Neural crest cell (in vitro differentiated cells): ENCODE results near the gene TTLL10. TPM values are rescaled to one million over a fixed set of nuclear protein-coding genes. Genes with fewer than 3 reads are reported as not detected.

Experiments
- DNase-seq: peaks from one replicate; pipeline ENCODE4 v3.0.0; 2021; ENCODE audit warnings: low read depth, mixed read lengths, low spot score
- H3K27ac Mint-ChIP-seq: one replicate; pipeline ENCODE4 v1.8.0; 2021; ENCODE audit warnings: mild to moderate bottlenecking, mixed read lengths; ENCODE audit not compliant: unreplicated experiment
- H3K27me3 Mint-ChIP-seq: 2 replicates; pipeline ENCODE4 v1.8.0; 2021; ENCODE audit warnings: low read depth, mild to moderate bottlenecking, mixed read lengths
- H3K36me3 Mint-ChIP-seq: 2 replicates; pipeline ENCODE4 v1.8.0; 2021; ENCODE audit warnings: low read depth, mild to moderate bottlenecking, mixed read lengths
- H3K4me1 Mint-ChIP-seq: 2 replicates; pipeline ENCODE4 v1.8.0; 2021; ENCODE audit warnings: mixed read lengths
- H3K4me3 Mint-ChIP-seq: one replicate; pipeline ENCODE4 v1.8.0; 2021; ENCODE audit warnings: mild to moderate bottlenecking, mixed read lengths
- H3K9me3 Mint-ChIP-seq: 2 replicates; pipeline ENCODE4 v1.8.0; 2021; ENCODE audit warnings: mixed read lengths
- total RNA-seq: library from RNA; stranded (reverse); gene quantifications from 2 replicates; pipeline ENCODE4 v1.2.1, GENCODE V29; 2021
- TF ChIP-seq, protein P1 (sequence below): fragments of 200-600 bp; sonication (generic); conservative IDR thresholded peaks from 2 replicates; pipeline ENCODE4 v1.5.0; 2021; ENCODE audit warnings: antibody characterized with exemption, mild to moderate bottlenecking

The TTLL10 gene
- total RNA-seq, 1 donor from 2014 or later = not detected

DNA sequence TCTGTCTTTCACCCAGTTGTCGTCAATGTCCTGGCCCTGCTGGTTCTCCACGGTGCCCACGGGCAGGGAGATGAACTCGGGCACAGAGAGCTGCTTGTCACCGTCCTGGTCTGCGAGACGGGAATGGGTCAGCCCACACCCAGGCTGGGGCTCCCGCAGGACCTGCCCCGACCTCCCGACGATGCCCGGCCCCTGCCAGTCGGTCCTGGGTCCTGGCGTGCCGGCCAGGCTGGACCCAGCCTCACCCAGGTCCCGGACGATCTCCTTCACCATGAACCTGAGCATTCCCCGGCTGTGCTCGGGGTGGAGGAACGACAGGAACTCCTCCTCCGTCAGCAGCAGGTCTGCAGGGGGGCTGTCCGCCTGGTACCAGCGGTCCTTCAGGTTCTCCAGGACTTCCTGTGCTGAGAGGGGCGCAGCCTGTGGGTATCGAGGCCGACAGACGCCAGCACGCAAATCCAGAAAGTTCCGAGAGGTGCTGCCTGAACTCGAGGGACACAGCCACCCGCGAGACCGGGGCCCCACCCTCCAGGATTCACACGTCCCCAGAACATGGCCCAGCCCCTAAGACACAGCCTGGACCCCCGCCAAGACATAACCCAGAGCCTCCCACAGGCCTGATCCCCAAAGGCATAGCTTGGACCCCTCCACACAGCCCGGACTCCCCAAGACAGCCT lies 45.0 kb downstream of the TTLL10 start:
- no peak overlapping the region for H3K4me3 Mint-ChIP-seq
- no peaks in the 10 kb centered on the region for H3K27me3 Mint-ChIP-seq
- H3K27ac Mint-ChIP-seq = no peak overlapping the region
- H3K9me3 Mint-ChIP-seq = no peaks in the 10 kb centered on the region
- DNase-seq = no peak
- no peaks in the 10 kb centered on the region for H3K4me1 Mint-ChIP-seq
- H3K36me3 Mint-ChIP-seq = peaks cover 9% of the 10 kb centered on the region
- TF ChIP-seq, protein P1, sequence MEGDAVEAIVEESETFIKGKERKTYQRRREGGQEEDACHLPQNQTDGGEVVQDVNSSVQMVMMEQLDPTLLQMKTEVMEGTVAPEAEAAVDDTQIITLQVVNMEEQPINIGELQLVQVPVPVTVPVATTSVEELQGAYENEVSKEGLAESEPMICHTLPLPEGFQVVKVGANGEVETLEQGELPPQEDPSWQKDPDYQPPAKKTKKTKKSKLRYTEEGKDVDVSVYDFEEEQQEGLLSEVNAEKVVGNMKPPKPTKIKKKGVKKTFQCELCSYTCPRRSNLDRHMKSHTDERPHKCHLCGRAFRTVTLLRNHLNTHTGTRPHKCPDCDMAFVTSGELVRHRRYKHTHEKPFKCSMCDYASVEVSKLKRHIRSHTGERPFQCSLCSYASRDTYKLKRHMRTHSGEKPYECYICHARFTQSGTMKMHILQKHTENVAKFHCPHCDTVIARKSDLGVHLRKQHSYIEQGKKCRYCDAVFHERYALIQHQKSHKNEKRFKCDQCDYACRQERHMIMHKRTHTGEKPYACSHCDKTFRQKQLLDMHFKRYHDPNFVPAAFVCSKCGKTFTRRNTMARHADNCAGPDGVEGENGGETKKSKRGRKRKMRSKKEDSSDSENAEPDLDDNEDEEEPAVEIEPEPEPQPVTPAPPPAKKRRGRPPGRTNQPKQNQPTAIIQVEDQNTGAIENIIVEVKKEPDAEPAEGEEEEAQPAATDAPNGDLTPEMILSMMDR = no peak

DNA sequence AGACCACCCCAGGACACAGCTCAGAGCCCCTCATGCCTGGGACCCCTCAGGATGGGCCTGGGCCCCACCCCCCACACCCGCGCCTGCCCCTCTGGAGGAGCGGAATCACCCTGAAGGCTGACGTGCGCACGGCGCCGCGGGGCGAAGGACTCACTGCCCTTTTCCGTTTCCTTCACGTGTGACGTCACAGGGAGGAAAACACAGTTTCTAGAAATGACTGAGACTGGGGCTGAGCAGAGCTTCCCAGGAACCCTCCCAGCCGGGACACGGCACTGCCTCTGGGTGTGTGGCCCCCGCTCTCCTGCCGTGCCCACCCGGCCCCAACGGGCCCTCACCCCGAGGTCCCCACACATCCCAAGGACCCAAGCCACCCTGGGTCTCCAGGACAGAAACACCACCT lies 45.7 kb downstream of the TTLL10 start:
- H3K9me3 Mint-ChIP-seq = no peaks in the 10 kb centered on the region
- no peak overlapping the region for H3K27ac Mint-ChIP-seq
- no peak overlapping the region for H3K4me3 Mint-ChIP-seq
- H3K4me1 Mint-ChIP-seq = no peaks in the 10 kb centered on the region
- peaks cover 9% of the 10 kb centered on the region for H3K36me3 Mint-ChIP-seq
- DNase-seq = no peak
- TF ChIP-seq, protein P1 = no peak
- H3K27me3 Mint-ChIP-seq = no peaks in the 10 kb centered on the region

DNA sequence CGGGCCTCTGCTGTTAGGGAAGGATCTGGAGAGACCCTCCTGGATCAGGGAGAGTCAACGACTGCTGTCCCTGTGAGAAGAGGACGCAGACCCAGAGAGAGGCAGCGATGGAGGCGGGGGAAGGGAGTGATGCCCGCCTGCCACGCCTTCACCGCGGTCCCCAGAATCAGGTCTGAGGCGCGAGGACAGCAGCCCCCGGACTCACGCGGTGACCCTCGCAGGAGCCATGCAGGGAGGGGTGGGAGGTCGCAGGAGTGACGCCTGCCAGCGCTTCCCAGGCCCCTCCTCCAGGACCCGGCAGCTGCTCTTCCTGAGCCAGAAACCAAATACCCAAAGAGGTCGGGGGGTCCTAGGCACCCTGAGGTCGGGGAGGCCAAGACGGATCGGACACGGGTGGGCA lies 46.5 kb downstream of the TTLL10 start:
- no peak for DNase-seq
- Mint-ChIP-seq H3K4me1 (no peaks in the 10 kb centered on the region), H3K9me3 (no peaks in the 10 kb centered on the region), H3K36me3 (peaks cover 9% of the 10 kb centered on the region), H3K4me3 (no peak overlapping the region), H3K27me3 (no peaks in the 10 kb centered on the region), H3K27ac (no peak overlapping the region)
- TF ChIP-seq, protein P1 = no peak

DNA sequence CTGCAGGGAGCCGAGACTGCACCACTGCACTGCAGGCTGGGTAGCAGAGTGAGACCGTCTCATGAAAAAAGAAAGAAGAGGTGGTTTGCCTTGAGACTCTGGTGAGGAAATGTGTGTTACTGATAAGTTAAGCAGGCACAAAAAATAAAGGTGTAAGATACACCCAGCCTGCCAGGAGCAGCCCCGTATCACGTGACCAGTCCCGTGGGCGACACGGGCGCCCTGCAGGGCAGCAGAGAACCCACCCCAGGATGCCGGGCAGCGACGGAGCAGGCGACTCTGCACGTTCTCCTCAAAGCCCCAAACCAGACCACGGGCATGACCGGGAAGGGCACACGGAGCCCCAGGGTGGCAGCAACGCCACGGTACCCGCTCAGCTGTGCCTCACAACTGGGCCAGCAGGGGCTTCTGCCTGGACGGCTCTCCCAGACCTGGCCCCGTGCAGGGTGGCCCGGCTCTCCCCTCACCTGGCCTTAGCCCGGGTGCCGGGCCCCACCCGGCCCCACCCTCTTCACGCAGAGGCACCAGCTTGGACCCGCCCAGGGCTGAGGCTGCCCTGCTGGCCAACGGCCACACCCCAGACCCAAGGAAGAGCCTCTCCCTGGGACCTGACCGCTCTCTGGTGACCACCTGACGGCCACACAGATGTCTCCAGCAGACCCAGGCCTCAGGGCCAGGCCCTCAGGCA lies 48.4 kb downstream of the TTLL10 start:
- H3K27me3 Mint-ChIP-seq = no peaks in the 10 kb centered on the region
- no peak overlapping the region for H3K27ac Mint-ChIP-seq
- no peak overlapping the region for H3K4me3 Mint-ChIP-seq
- H3K4me1 Mint-ChIP-seq = no peaks in the 10 kb centered on the region
- TF ChIP-seq, protein P1 = no peak
- H3K9me3 Mint-ChIP-seq = no peaks in the 10 kb centered on the region
- DNase-seq = no peak
- peaks cover 9% of the 10 kb centered on the region for H3K36me3 Mint-ChIP-seq

DNA sequence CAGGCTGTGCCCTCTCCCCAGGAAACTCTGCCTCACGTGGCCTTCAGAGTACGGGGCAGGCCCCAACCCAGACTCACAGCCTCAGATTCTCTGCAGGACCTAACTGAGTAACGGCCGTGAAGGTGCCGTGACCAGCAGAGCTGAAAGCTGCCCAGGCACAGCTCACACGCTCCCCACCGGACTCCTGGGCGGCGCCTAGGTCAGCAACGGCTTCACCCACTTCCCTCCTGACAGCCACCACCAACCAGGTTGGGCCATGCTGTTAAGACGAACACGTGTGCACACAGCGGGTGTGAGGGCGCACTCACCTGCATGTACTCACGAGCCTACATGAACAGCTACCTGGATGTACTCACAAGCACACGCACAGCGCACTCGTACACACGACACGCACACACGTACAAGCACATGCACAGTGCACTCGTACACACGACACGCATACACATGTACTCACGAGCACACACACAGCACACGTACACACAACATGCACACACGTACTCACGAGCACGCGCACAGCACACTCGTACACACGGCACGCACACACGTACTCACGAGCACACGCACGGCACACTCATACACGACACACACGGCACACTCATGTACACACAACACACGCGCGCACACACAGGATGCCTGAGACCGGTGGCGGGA lies 49.0 kb downstream of the TTLL10 start:
- Mint-ChIP-seq H3K4me3 (no peak overlapping the region), H3K4me1 (no peaks in the 10 kb centered on the region), H3K27me3 (no peaks in the 10 kb centered on the region), H3K36me3 (peaks cover 9% of the 10 kb centered on the region), H3K9me3 (no peaks in the 10 kb centered on the region), H3K27ac (no peak overlapping the region)
- no peak for DNase-seq
- TF ChIP-seq, protein P1 = no peak
